Activated CD8-positive, alpha-beta memory T cell treated with anti-CD3 and anti-CD28 coated beads, Interleukin-2, amount 50 U/mL, for 1 hour (primary cell): ENCODE measurements around the gene CCDC91.
"Not testable (repeated sequence)": the region's sequence is repeated elsewhere in the genome, so short reads cannot be mapped to it uniquely, and the experiment has no call there.

ENCODE experiments used
- DNase-seq: peaks from one replicate; pipeline ENCODE4 v3.0.0-alpha.2; 2020; ENCODE audit errors: extremely low read depth

The CCDC91 gene

GRCh38 chr12:28367326-28367725 is 177.1 kb downstream of the CCDC91 start:
- no peak for DNase-seq

- DNase-seq, result no peak
Measured at GRCh38 chr12:28367993-28368392, 177.7 kb downstream of the CCDC91 start.

GRCh38 chr12:28369483-28369882 is 179.2 kb downstream of the CCDC91 start:
- no peak for DNase-seq

- DNase-seq, result no peak
Measured at GRCh38 chr12:28374556-28374955, 184.3 kb downstream of the CCDC91 start.

- no peak for DNase-seq
Measured at GRCh38 chr12:28378736-28379135, 188.5 kb downstream of the CCDC91 start.

GRCh38 chr12:28379779-28380178 is 189.5 kb downstream of the CCDC91 start:
- DNase-seq, result not testable (repeated sequence)

- no peak for DNase-seq
Measured at GRCh38 chr12:28383368-28383767, 193.1 kb downstream of the CCDC91 start.

GRCh38 chr12:28388879-28389278 is 198.6 kb downstream of the CCDC91 start:
- DNase-seq, result no peak

- DNase-seq, result no peak
Measured at GRCh38 chr12:28390206-28390605, 199.9 kb downstream of the CCDC91 start.

GRCh38 chr12:28390761-28391385 is 200.6 kb downstream of the CCDC91 start:
- DNase-seq, result no peak

GRCh38 chr12:28409892-28410291 is 219.6 kb downstream of the CCDC91 start:
- DNase-seq, result no peak

- no peak for DNase-seq
Measured at GRCh38 chr12:28413460-28414109, 223.3 kb downstream of the CCDC91 start.

- DNase-seq, result no peak
Measured at GRCh38 chr12:28415755-28416154, 225.5 kb downstream of the CCDC91 start.

- DNase-seq, result no peak
Measured at GRCh38 chr12:28421374-28421773, 231.1 kb downstream of the CCDC91 start.

- no peak for DNase-seq
Measured at GRCh38 chr12:28424965-28425364, 234.7 kb downstream of the CCDC91 start.

GRCh38 chr12:28425526-28425925 is 235.3 kb downstream of the CCDC91 start:
- no peak for DNase-seq

- no peak for DNase-seq
Measured at GRCh38 chr12:28427046-28427445, 236.8 kb downstream of the CCDC91 start.

GRCh38 chr12:28440081-28440608 is 249.9 kb downstream of the CCDC91 start:
- no peak for DNase-seq

GRCh38 chr12:28442101-28442500 is 251.8 kb downstream of the CCDC91 start:
- DNase-seq, result no peak

GRCh38 chr12:28443337-28443736 is 253.1 kb downstream of the CCDC91 start:
- DNase-seq, result no peak

- DNase-seq, result no peak
Measured at GRCh38 chr12:28446031-28446430, 255.8 kb downstream of the CCDC91 start.

GRCh38 chr12:28453686-28454085 is 263.4 kb downstream of the CCDC91 start:
- no peak for DNase-seq

- no peak for DNase-seq
Measured at GRCh38 chr12:28456934-28457710, 266.9 kb downstream of the CCDC91 start.
